ENCODE results near the gene SLC16A4. TPM values are rescaled to one million over a fixed set of nuclear protein-coding genes. Genes with fewer than 3 reads are reported as not detected.
"Not testable (repeated sequence)": the region's sequence is repeated elsewhere in the genome, so short reads cannot be mapped to it uniquely, and the experiment has no call there.

The SLC16A4 gene
- total RNA-seq, 3 donors from 2014 or later: 0.96 to 31.5 (median 14.4) TPM

- H3K4me1 ChIP-seq: no peaks in the 10 kb centered on the region
- H3K9me3 ChIP-seq: no peaks in the 10 kb centered on the region
- no peak for DNase-seq (ENCODE audit: low spot score in 2 of 2)
- H3K27me3 ChIP-seq: no peaks in the 10 kb centered on the region
- H3K36me3 ChIP-seq: no peaks in the 10 kb centered on the region
- no peak for TF ChIP-seq POLR2A (IDR thresholded peaks at IDR 0.05)
- TF ChIP-seq POLR2AphosphoS5 (IDR thresholded peaks at IDR 0.05): no peak
- no peak for TF ChIP-seq CTCF (IDR thresholded peaks at IDR 0.05)
- H3K27ac ChIP-seq: no peak overlapping the region
- intact Hi-C loops (cut with DNase I; ENCODE audit: low total_unique reads): no loop called here
- H3K4me3 ChIP-seq: no peak overlapping the region
These were observed 18.5 kb upstream of the SLC16A4 start for GRCh38 chr1:110409316-110409715.

DNA sequence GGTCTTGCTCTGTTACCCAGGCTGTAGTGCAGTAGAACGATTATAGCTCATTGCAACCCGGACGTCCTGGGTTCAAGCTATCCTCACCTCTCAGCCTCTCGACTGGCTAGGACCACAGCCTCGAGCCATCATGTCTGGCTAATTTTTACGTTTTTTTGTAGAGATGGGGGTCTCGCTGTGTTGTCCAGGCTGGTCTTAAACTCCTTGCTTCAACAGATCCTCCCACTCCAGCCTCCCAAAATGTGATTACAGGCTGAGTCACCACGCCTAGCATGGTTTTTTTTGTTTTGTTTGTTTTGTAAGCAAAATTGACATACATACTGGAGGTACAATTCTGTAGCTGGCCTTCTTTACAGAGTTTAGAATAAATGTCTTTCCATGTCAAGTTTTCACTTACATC lies 17.7 kb upstream of the SLC16A4 start:
- TF ChIP-seq POLR2AphosphoS5 (IDR thresholded peaks at IDR 0.05) (no peak), POLR2A (IDR thresholded peaks at IDR 0.05) (no peak), CTCF (IDR thresholded peaks at IDR 0.05) (no peak)
- no peaks in the 10 kb centered on the region for H3K27me3 ChIP-seq
- H3K4me1 ChIP-seq: no peaks in the 10 kb centered on the region
- no peaks in the 10 kb centered on the region for H3K9me3 ChIP-seq
- no peak overlapping the region for H3K27ac ChIP-seq
- peak overlapping the region; percentile 89 to 98 (median 97) for H3K4me3 ChIP-seq
- intact Hi-C loops (cut with DNase I; ENCODE audit: low total_unique reads): no loop called here
- H3K36me3 ChIP-seq: no peaks in the 10 kb centered on the region
- DNase-seq (ENCODE audit: low spot score in 2 of 2): no peak

DNA sequence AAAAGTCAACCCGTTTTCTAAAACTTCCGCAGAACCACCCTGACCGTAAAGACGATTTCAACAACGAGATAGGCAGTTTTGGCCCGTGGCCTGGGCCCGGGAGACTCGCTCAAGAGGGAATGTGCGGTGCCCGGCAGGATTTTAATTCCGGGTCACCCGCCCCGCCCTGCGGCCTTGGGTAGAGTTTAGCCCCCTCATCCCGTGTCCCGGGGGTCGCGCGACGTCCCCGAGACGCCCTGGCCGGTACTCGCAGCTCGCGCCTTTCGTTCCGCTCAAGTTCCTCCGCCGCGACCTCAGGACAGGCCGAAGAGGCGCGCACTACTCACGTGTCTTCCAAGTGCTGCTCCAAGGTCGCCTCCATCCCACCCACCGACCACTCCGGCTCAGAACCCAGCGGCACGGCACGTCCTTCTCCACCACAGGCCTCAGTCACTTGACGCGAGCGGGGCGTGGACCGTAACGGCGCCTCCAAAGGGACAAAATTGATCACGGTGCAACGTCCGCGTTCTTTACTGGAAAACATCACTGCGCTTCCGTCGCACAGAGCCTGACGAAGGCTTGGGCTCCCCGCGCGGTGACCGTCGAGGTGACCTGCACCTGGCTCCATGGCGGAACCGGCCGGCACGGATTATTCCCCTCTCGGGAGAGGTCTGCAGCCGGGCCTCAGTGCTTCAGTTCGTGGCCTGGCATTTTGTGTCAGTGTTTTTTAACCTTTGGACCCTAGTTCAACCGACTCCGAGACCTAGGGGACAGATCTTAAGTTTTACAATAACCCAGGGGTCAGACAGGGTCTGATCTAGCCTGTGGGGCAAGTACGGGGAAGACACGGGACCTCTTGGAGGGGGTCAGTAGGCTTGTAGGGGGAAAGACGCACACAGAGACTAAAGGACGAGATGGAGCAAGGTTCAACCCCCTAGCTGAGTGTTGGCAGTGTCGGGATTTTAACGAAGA lies 16.7 kb upstream of the SLC16A4 start, which contains the start of gene LAMTOR5:
Gene LAMTOR5 (minus strand): TSS at position 435 of the 951 bp plus-strand sequence. CDS start 74 bp downstream, at position 361.
- intact Hi-C loops (cut with DNase I; ENCODE audit: low total_unique reads): no loop called here
- Histone ChIP-seq H3K27ac (peak within 1 kb of the TSS; percentile 97 to 98), H3K4me1 (no peaks in the 10 kb centered on the region), H3K27me3 (no peaks in the 10 kb centered on the region), H3K9me3 (no peaks in the 10 kb centered on the region), H3K36me3 (no peaks in the 10 kb centered on the region), H3K4me3 (peak within 1 kb of the TSS; percentile 89 to 98 (median 97))
- TF ChIP-seq POLR2A (IDR thresholded peaks at IDR 0.05) (peak; percentile 86), CTCF (IDR thresholded peaks at IDR 0.05) (peak; percentile 9 to 26 (median 18)), POLR2AphosphoS5 (IDR thresholded peaks at IDR 0.05) (peak; percentile 96 to 99 (median 97))
- DNase-seq (ENCODE audit: low spot score in 2 of 2): peak; percentile 90 to 95

DNA sequence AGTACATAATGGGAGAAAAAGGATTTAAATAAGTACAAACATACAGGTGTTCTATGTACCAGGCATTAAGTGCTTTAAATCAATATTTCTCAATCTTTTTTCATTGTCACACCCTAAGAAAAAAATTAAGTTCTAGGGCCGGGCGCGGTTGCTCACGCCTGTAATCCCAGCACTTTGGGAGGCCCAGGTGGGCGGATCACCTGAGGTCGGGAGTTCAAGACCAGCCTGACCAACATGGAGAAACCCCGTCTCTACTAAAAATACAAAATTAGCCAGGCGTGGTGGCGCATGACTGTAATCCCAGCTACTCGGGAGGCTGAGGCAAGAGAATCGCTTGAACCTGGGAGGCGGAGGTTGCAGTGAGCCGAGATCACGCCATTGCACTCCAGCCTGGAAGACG lies 15.6 kb upstream of the SLC16A4 start:
- DNase-seq (ENCODE audit: low spot score in 2 of 2); H3K4me1 ChIP-seq; H3K36me3 ChIP-seq; H3K9me3 ChIP-seq; intact Hi-C loops (cut with DNase I; ENCODE audit: low total_unique reads); H3K27me3 ChIP-seq: not testable (repeated sequence)
- peak overlapping the region; percentile 97 to 98 for H3K27ac ChIP-seq
- peak overlapping the region; percentile 89 to 98 (median 97) for H3K4me3 ChIP-seq

- TF ChIP-seq POLR2A (IDR thresholded peaks at IDR 0.05): no peak
- TF ChIP-seq CTCF (IDR thresholded peaks at IDR 0.05): no peak
- TF ChIP-seq POLR2AphosphoS5 (IDR thresholded peaks at IDR 0.05): no peak
- no peak overlapping the region for H3K27ac ChIP-seq
- no peaks in the 10 kb centered on the region for H3K27me3 ChIP-seq
- no peaks in the 10 kb centered on the region for H3K4me1 ChIP-seq
- intact Hi-C loops (cut with DNase I; ENCODE audit: low total_unique reads): no loop called here
- DNase-seq (ENCODE audit: low spot score in 2 of 2): no peak
- no peaks in the 10 kb centered on the region for H3K9me3 ChIP-seq
- no peaks in the 10 kb centered on the region for H3K36me3 ChIP-seq
- H3K4me3 ChIP-seq: no peak overlapping the region
These were observed 13.6 kb upstream of the SLC16A4 start for GRCh38 chr1:110404401-110404800.
